GM12892 (cell line): Measurements from ENCODE around the gene ZNF474.

Experiments
- DNase-seq: peaks from one replicate; pipeline ENCODE4 v3.0.0; 2011; ENCODE audit not compliant: insufficient read length
- FAIRE-seq: peaks from 2 replicates; lab custom pipeline; 2011; peaks lifted over from hg19 to GRCh38; lab: Jason Lieb, UNC
- POLR2A ChIP-seq: IDR thresholded peaks from 2 replicates; pipeline ENCODE4 v1.6.1; 2011; ENCODE audit warnings: low read depth, low read length, control low read depth
- POLR2AphosphoS5 ChIP-seq: IDR thresholded peaks from 2 replicates; pipeline ENCODE4 v1.6.1; 2011; ENCODE audit warnings: low read depth, low read length, control low read depth
- TAF1 ChIP-seq: IDR thresholded peaks from 2 replicates; pipeline ENCODE4 v1.6.1; 2011; ENCODE audit warnings: low read depth, mild to moderate bottlenecking, control low read depth, low read length, borderline replicate concordance

The ZNF474 gene

GRCh38 chr5:122120493-122120892 lies 8.9 kb upstream of the ZNF474 start:
- DNase-seq (no peak), FAIRE-seq (no peak)
- TF ChIP-seq POLR2AphosphoS5 = no peak
- no peak for TF ChIP-seq POLR2A
- no peak for TF ChIP-seq TAF1

- no peak for DNase-seq
- TF ChIP-seq POLR2AphosphoS5 = no peak
- no peak for TF ChIP-seq POLR2A
- TF ChIP-seq TAF1 = no peak
- no peak for FAIRE-seq
These were observed 8.4 kb upstream of the ZNF474 start for GRCh38 chr5:122120957-122121356.

GRCh38 chr5:122121479-122122465 lies 7.6 kb upstream of the ZNF474 start:
- FAIRE-seq (no peak), DNase-seq (no peak)
- TF ChIP-seq TAF1 = no peak

GRCh38 chr5:122124766-122125165 lies 4.6 kb upstream of the ZNF474 start:
- DNase-seq (no peak), FAIRE-seq (no peak)
- no peak for TF ChIP-seq TAF1
- no peak for TF ChIP-seq POLR2A
- no peak for TF ChIP-seq POLR2AphosphoS5

- DNase-seq = no peak
- FAIRE-seq = no peak
- TF ChIP-seq TAF1 (no peak), POLR2A (no peak), POLR2AphosphoS5 (no peak)
These were observed 3.1 kb upstream of the ZNF474 start for GRCh38 chr5:122126177-122126755.

GRCh38 chr5:122126756-122127321 lies 2.5 kb upstream of the ZNF474 start:
- TF ChIP-seq POLR2AphosphoS5 (no peak), POLR2A (no peak), TAF1 (no peak)
- no peak for DNase-seq
- FAIRE-seq = no peak

- no peak for FAIRE-seq
- DNase-seq = no peak
- TF ChIP-seq TAF1 (no peak), POLR2A (no peak), POLR2AphosphoS5 (no peak)
These were observed 806 bp downstream of the ZNF474 start for GRCh38 chr5:122130152-122130551.

- no peak for DNase-seq
- no peak for FAIRE-seq
- TF ChIP-seq POLR2A (no peak), TAF1 (no peak), POLR2AphosphoS5 (no peak)
These were observed 8.4 kb downstream of the ZNF474 start for GRCh38 chr5:122137702-122138101.

GRCh38 chr5:122138356-122138755 lies 9.0 kb downstream of the ZNF474 start:
- FAIRE-seq (no peak), DNase-seq (no peak)
- TF ChIP-seq TAF1 = no peak
- TF ChIP-seq POLR2AphosphoS5 = no peak
- TF ChIP-seq POLR2A = no peak

GRCh38 chr5:122140900-122141299 lies 11.6 kb downstream of the ZNF474 start:
- DNase-seq (no peak), FAIRE-seq (no peak)
- TF ChIP-seq TAF1 = no peak
- no peak for TF ChIP-seq POLR2A
- no peak for TF ChIP-seq POLR2AphosphoS5

- no peak for FAIRE-seq
- DNase-seq = no peak
- TF ChIP-seq POLR2AphosphoS5 (no peak), POLR2A (no peak), TAF1 (no peak)
These were observed 12.4 kb downstream of the ZNF474 start for GRCh38 chr5:122141751-122142150.
